HG02798 (cell line): ENCODE data around the gene PPM1E.

Experiments used
- ATAC-seq: cut with Tn5 transposase; IDR thresholded peaks from one replicate; pipeline ENCODE4 v1.9.1; 2021; ENCODE audit warnings: mild to moderate bottlenecking; ENCODE audit not compliant: unreplicated experiment, poor library complexity

PPM1E gene

DNA sequence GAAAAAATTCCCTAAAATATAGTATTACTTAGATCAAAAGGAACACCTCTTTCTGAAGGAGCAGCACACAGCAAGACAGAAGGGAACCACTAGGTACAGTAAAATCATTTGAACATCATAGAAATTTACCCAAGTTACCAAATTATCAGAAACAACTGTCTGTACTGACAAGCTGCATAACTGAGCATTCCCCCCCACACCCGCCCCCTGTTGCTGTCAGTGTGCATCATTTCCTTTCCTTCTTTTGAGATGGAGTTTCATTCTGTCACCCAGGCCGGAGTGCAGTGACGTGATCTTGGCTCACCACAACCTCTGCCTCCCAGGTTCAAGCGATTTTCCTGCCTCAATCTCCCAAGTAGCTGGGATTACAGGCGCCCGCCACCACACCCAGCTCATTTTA is 230.3 kb downstream of the PPM1E start:
- no peak for ATAC-seq

GRCh38 chr17:58989629-58990028 is 234.0 kb downstream of the PPM1E start:
- no peak for ATAC-seq

- peak; percentile 71 for ATAC-seq
Measured at GRCh38 chr17:58991718-58992331, 236.2 kb downstream of the PPM1E start.

GRCh38 chr17:58993311-58993710 is 237.7 kb downstream of the PPM1E start:
- ATAC-seq, result no peak

DNA sequence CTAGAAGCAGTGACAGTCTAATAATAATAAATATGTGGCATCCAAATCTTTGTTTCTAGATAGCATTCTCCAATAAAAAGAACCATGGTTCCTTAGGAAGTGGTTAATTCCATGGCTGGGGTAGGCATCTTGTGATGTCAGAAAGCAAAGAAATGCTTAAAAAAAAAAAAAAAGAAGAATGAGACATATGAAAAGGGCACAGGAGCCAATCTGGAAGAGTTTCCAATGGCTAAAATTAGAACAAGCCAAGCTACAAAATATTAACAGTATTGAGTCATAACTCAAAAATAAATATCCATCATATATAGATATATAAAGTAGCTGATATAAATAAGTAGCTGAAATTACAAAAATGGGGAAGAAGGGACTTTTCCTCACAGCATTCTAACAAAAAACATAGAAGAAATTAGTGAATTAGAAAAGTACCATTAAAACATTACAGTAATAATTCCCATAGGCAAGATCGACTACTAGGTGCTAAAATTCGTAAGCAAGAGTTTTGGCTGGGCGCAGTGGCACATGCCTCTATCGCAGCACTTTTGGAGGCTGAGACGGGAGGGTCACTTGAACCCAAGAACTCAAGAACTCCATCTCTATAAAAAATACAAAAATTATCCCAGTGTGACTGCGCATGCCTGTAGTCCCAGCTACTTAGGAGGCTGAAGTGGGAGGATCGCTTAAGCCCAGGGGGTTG is 239.7 kb downstream of the PPM1E start:
- no peak for ATAC-seq

DNA sequence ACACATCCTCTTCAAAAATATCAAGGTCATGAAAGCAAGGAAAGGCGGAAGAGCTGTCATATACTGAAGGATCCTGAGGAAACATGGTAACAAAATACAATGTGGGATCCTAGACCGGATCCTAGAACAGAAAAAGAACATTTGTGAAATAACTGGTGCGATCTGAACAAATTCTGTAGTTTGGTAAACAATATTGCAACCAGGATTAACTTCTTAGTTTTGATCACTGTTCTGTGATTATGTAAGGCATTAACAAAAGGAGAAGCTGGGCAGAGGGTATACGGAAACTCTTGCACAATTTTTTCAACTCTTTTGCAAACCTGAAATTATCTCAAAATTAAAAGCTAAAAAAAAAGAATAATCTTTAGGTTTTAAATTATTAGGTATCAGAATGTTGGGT is 241.3 kb downstream of the PPM1E start:
- no peak for ATAC-seq

DNA sequence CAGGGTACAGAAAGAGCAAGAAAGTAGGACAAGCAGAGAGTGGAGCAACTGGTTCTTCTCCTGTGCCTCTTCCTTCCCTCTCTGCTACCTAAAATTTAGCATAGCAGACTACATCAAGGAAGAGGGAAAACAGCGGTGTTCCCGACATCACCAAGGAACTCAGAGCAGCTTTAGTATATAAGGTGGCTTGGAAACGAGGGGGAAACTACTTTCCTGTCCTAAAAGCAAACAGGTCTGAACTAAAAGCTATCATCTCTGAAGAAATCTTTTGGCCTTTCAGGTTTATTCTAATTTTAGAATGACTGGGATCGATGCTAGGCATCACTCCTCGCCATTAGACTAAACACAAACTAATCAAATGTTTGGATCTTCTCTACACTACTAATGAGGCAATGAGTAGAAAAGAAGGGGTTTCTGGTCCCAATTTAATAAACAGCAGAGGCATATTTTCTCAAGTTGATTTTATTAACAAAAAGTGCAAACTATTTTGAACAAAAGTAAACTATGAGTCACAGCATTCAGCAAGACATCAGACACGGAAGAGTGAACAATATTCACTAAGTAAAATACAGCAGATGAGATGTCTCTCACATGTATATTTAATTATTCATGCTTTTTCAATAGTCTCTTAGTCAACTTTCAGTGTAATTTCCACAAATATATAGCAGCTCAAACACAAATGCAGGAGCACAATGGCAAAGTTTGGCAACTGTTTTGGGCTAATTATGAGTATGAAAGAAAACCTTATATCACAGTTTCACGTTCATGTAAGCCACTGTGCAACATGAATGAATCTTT is 242.3 kb downstream of the PPM1E start:
- ATAC-seq, result no peak

- ATAC-seq, result no peak
Measured at GRCh38 chr17:58998871-58999270, 243.2 kb downstream of the PPM1E start.

DNA sequence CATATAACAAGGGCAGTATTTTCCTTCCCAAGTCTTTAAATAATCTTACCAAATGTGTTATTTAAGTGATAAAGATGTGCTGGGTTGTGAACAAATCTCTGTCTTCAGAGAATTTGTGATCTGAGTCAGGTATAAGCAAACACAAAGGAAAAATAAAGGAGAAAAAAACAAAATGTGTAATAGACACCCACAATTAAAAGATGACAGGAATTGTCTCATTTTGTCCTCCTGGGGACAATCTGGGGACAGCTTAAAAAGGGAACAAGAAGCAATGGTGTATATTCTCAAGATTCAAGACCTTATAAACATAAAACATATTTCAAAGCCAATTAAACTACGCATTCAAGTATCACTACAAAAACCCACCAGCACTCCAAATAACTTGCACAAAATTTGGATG is 243.8 kb downstream of the PPM1E start:
- no peak for ATAC-seq

DNA sequence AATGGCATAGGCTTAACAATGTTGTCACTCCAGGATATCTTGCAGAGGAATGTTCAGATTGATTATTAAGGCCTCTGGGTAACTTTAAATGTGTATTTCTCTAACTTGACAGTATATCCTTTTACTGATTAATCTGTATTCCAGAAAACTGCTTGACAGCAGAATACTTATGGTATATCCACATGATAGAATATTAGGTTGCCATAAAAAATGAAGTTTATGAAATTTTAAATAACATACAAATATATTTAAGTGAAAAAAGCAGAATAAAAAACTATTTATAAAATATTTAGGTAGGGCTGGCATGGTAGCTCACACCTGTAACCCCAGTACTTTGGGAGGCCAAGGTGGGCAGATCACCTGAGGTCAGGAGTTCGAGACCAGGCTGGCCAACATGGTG is 244.4 kb downstream of the PPM1E start:
- no peak for ATAC-seq

GRCh38 chr17:59001158-59001814 is 245.6 kb downstream of the PPM1E start:
- ATAC-seq, result peak; percentile 92

GRCh38 chr17:59002126-59002525 is 246.5 kb downstream of the PPM1E start:
- no peak for ATAC-seq

DNA sequence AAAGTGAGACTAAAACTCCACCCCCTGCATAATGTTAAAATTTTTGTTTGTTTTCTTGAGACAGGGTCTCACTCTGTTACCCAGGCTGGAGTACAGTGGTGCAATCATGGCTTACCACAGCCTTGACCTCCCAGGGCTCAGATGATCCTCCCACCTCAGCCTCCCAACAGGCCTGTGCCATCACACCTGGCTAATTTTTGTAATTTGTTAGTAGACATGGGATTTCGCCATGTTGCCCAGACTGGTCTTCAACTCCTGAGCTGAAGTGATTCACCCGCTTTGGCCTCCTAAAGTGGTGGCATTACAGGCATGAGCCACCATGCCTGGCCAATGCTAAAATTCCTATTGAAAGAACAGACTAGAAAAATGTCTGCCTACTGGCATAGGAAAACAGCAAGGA is 247.2 kb downstream of the PPM1E start:
- no peak for ATAC-seq

GRCh38 chr17:59003860-59004259 is 248.2 kb downstream of the PPM1E start:
- ATAC-seq, result no peak

DNA sequence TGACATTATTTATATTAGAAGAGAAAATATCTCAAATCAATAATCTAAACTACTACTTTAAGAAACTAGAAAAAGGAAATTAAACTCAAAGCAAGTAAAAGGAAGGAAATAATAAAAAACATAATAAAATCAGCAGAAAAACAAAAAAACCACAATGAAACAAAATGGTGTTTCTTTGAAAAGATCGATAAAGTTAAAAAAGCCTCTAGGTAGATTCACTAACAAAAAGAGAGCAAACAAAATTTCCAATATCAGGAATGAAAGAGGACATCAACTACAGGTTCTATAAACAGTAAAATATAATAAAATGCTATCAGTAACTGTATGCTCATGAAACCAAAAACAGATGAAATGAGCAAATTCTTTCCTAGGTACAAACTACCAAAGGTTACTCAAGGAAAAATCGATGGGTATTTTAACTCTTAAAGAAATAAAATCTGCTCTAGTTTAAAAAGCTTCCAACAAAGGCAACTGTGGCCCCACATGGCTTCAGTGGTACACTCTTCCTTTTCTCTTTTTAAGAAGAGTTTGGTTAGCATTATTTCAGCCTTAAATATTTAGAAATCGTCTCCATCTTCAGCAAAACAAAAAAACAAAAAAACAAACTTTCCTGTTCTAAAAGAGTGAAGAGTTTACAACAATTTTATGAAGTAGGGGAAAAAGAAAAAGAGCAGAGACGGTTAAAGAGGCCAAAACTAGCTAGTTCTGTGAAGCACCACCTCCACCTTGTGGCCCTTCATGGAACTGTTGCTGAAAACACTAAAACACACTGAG is 248.9 kb downstream of the PPM1E start:
- ATAC-seq, result no peak

DNA sequence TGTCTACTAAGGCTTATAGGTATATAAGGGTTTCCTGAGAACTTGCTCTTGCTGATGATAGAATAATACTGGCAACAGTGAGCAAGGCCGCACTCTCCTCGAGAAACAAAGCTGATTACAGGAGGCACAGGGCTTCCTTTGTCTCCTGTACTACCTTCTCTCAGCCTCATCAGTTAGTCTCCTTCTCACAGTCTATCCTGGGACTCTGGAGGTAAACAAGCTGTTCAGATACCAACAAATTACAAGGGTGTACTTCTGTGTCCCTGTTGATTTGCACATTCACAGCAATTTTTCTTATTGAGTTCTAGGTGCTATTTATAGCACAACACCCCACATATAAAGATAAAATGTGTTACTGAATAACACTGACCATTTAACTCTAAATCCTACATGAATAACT is 252.3 kb downstream of the PPM1E start:
- no peak for ATAC-seq

DNA sequence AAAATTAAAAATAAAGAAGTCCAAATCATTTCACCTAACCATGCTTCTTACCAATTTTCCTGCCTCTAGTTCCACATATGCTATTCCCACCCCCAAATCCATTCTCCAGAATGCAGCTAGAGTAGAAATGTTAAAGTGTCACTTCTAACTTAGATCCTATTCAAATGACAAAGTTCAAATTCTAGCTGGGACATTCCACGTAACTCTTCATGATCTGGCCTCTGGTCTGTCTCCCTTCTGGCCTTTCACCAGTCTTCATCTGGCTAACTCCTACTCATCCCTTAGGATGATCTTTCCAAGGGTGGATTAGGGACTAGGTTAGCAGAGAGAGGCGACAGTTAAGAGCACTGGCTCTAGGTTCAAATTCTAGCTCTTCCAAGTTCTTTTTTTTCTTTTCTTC is 253.1 kb downstream of the PPM1E start:
- ATAC-seq, result no peak

DNA sequence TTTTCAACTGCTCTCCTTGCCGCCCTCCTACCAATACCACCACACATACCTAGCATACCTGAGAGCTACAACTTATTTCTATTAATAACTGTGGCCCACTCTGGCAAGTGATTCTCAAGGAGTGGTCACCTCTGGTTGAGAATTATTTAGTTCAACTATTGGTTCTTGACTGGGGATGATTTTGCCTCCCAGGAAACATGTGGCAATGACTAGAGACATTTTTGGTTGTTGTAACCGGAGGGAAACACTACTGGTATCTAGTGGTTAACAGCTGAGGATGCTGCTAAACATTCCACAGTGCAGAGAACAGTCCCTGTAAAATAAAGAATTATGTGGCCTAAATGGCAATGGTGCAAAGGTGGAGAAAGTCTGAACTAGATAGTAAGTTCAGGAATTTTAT is 254.4 kb downstream of the PPM1E start:
- ATAC-seq, result no peak

- ATAC-seq, result no peak
Measured at GRCh38 chr17:59011975-59012374, 256.3 kb downstream of the PPM1E start.

DNA sequence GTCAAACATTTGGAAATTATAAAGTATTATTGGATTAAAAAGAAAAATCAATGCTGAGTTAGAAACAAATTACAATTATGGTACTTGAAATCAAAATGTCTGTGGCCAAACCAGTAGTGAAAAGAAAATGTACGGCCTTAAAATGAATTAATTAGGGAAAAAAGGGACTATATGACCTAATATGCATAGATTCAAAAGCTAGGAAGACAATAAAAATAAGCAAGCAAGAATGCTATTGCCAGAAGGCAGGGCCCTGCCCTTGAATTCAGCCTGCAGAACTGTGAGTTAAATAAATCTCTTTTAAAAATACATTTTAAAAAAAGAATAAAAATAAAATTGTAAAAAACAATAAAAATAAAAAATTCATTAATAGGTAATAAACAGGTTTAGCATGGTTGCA is 262.4 kb downstream of the PPM1E start:
- no peak for ATAC-seq
